Measurements from ENCODE around the gene WDR5. TPM values are rescaled to one million over a fixed set of nuclear protein-coding genes. Genes with fewer than 3 reads are reported as not detected.

WDR5 gene
- total and polyA plus RNA-seq, 2 experiments from 2014 or later: 37.0 to 56.6 TPM

DNA sequence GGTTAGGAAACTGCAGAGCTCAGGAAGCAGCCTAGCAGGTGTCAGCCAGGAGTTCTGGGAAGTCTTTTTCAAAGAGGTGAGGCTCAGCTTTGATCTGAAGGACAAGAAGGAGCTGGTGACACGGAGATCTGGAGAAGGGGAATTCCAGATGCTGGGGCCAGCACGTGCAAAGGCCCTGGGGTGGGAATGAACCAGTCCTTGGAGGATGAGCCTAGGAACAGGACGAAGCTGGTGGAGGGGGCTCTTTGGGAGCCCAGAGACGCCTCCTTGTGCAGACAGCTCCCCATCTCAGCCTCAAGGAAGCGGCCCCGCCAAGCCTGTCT lies 43.7 kb downstream of the WDR5 start (continued):
- TF ChIP-seq, protein P1, sequence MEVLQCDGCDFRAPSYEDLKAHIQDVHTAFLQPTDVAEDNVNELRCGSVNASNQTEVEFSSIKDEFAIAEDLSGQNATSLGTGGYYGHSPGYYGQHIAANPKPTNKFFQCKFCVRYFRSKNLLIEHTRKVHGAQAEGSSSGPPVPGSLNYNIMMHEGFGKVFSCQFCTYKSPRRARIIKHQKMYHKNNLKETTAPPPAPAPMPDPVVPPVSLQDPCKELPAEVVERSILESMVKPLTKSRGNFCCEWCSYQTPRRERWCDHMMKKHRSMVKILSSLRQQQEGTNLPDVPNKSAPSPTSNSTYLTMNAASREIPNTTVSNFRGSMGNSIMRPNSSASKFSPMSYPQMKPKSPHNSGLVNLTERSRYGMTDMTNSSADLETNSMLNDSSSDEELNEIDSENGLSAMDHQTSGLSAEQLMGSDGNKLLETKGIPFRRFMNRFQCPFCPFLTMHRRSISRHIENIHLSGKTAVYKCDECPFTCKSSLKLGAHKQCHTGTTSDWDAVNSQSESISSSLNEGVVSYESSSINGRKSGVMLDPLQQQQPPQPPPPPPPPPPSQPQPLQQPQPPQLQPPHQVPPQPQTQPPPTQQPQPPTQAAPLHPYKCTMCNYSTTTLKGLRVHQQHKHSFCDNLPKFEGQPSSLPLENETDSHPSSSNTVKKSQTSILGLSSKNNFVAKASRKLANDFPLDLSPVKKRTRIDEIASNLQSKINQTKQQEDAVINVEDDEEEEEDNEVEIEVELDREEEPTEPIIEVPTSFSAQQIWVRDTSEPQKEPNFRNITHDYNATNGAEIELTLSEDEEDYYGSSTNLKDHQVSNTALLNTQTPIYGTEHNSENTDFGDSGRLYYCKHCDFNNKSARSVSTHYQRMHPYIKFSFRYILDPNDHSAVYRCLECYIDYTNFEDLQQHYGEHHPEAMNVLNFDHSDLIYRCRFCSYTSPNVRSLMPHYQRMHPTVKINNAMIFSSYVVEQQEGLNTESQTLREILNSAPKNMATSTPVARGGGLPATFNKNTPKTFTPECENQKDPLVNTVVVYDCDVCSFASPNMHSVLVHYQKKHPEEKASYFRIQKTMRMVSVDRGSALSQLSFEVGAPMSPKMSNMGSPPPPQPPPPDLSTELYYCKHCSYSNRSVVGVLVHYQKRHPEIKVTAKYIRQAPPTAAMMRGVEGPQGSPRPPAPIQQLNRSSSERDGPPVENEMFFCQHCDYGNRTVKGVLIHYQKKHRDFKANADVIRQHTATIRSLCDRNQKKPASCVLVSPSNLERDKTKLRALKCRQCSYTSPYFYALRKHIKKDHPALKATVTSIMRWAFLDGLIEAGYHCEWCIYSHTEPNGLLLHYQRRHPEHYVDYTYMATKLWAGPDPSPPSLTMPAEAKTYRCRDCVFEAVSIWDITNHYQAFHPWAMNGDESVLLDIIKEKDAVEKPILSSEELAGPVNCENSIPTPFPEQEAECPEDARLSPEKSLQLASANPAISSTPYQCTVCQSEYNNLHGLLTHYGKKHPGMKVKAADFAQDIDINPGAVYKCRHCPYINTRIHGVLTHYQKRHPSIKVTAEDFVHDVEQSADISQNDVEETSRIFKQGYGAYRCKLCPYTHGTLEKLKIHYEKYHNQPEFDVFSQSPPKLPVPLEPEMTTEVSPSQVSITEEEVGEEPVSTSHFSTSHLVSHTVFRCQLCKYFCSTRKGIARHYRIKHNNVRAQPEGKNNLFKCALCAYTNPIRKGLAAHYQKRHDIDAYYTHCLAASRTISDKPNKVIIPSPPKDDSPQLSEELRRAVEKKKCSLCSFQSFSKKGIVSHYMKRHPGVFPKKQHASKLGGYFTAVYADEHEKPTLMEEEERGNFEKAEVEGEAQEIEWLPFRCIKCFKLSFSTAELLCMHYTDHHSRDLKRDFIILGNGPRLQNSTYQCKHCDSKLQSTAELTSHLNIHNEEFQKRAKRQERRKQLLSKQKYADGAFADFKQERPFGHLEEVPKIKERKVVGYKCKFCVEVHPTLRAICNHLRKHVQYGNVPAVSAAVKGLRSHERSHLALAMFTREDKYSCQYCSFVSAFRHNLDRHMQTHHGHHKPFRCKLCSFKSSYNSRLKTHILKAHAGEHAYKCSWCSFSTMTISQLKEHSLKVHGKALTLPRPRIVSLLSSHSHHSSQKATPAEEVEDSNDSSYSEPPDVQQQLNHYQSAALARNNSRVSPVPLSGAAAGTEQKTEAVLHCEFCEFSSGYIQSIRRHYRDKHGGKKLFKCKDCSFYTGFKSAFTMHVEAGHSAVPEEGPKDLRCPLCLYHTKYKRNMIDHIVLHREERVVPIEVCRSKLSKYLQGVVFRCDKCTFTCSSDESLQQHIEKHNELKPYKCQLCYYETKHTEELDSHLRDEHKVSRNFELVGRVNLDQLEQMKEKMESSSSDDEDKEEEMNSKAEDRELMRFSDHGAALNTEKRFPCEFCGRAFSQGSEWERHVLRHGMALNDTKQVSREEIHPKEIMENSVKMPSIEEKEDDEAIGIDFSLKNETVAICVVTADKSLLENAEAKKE (CRISPR knock-in tag; IDR thresholded peaks at IDR 0.05): no peak
- TF ChIP-seq ZNF331 (CRISPR knock-in tag; IDR thresholded peaks at IDR 0.05; ENCODE audit: low read depth) (no peak), ZNF114 (CRISPR knock-in tag; IDR thresholded peaks at IDR 0.05) (no peak), NANOG (IDR thresholded peaks at IDR 0.05; ENCODE audit: borderline replicate concordance) (no peak), STAT1 (IDR thresholded peaks at IDR 0.05; ENCODE audit: unreplicated experiment) (no peak), CREB1 (CRISPR knock-in tag; IDR thresholded peaks at IDR 0.05; ENCODE audit: low read depth) (no peak)
- TF ChIP-seq, protein P2, sequence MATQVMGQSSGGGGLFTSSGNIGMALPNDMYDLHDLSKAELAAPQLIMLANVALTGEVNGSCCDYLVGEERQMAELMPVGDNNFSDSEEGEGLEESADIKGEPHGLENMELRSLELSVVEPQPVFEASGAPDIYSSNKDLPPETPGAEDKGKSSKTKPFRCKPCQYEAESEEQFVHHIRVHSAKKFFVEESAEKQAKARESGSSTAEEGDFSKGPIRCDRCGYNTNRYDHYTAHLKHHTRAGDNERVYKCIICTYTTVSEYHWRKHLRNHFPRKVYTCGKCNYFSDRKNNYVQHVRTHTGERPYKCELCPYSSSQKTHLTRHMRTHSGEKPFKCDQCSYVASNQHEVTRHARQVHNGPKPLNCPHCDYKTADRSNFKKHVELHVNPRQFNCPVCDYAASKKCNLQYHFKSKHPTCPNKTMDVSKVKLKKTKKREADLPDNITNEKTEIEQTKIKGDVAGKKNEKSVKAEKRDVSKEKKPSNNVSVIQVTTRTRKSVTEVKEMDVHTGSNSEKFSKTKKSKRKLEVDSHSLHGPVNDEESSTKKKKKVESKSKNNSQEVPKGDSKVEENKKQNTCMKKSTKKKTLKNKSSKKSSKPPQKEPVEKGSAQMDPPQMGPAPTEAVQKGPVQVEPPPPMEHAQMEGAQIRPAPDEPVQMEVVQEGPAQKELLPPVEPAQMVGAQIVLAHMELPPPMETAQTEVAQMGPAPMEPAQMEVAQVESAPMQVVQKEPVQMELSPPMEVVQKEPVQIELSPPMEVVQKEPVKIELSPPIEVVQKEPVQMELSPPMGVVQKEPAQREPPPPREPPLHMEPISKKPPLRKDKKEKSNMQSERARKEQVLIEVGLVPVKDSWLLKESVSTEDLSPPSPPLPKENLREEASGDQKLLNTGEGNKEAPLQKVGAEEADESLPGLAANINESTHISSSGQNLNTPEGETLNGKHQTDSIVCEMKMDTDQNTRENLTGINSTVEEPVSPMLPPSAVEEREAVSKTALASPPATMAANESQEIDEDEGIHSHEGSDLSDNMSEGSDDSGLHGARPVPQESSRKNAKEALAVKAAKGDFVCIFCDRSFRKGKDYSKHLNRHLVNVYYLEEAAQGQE (IDR thresholded peaks at IDR 0.05; ENCODE audit: unreplicated experiment): no peak
- TF ChIP-seq, protein P3, sequence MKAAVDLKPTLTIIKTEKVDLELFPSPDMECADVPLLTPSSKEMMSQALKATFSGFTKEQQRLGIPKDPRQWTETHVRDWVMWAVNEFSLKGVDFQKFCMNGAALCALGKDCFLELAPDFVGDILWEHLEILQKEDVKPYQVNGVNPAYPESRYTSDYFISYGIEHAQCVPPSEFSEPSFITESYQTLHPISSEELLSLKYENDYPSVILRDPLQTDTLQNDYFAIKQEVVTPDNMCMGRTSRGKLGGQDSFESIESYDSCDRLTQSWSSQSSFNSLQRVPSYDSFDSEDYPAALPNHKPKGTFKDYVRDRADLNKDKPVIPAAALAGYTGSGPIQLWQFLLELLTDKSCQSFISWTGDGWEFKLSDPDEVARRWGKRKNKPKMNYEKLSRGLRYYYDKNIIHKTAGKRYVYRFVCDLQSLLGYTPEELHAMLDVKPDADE (IDR thresholded peaks at IDR 0.05): no peak
